ENCODE results near the gene PLOD2.

Gene PLOD2

DNA sequence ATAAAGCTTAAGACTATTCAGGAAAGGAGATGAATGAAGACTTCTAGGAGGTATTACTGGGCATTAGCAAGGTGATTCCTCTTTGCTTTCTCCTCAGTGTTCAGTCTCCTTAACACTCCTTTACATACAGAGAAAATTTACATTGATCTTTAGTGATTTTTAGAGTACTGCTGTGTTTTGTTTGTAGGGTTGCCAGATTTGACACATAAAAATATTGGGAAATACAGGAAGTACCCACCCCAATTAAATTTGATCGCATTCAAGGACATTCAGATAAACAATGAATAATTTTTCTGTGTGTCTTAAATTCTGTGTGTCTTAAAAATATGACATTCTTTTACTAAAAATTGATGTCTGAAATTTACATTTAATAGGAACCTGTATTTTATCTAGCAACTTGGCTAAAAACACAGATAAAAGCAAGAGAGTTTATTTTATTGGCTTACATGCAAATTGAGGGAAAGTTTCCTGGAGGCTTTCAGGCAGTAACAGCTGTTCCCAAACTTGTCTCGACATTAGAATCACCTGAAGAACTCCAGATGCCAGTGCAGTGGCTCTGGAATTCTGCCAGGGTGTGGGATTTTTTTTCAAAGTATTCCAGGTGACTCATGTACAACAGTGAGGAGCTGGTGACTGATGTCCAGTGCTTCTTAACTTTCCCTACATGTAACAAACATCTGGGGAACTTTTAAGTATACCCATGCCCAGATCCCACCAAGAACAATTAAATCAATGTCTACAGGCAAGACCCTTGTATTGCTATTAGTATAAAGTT, 23.4 kb upstream of the PLOD2 start:
- Histone ChIP-seq H3K36me3 (ENCODE audit: control insufficient read depth in 1 of 2, insufficient read depth in 2 of 2, low read length in 2 of 2) (no peaks in the 10 kb centered on the region), H3K4me1 (ENCODE audit: control insufficient read depth in 1 of 2, insufficient read depth in 2 of 2, low read length in 2 of 2) (no peaks in the 10 kb centered on the region), H3K4me3 (ENCODE audit: low read depth in 1 of 2, low read length in 2 of 2) (no peak overlapping the region), H3K9me3 (ENCODE audit: control insufficient read depth in 1 of 2, low read length in 2 of 2) (no peaks in the 10 kb centered on the region), H3K27ac (ENCODE audit: low read length) (no peak overlapping the region), H3K27me3 (ENCODE audit: low read depth, low read length) (no peaks in the 10 kb centered on the region)

DNA sequence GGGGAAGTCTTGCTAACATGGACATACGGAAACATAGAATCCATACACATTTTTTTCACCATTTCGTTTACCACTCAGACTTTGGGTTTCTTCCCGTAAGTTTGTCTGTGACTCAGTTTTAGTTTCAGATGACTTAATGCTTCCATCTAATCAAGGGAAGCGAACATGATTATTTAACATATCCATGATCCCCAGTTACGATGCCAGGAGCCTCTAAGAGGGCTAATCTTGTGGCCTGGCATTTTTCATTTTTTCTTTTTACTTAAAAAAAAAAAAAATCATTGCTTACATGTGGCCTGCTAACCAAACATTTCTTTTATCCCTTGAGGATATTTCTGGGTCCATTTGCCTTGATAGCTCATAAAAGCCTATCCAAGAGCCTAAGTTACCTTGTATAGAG, 20.2 kb upstream of the PLOD2 start:
- H3K27me3 ChIP-seq (ENCODE audit: low read depth, low read length), result no peaks in the 10 kb centered on the region
- no peaks in the 10 kb centered on the region for H3K9me3 ChIP-seq (ENCODE audit: control insufficient read depth in 1 of 2, low read length in 2 of 2)
- no peak overlapping the region for H3K4me3 ChIP-seq (ENCODE audit: low read depth in 1 of 2, low read length in 2 of 2)
- H3K36me3 ChIP-seq (ENCODE audit: control insufficient read depth in 1 of 2, insufficient read depth in 2 of 2, low read length in 2 of 2), result no peaks in the 10 kb centered on the region
- no peak overlapping the region for H3K27ac ChIP-seq (ENCODE audit: low read length)
- H3K4me1 ChIP-seq (ENCODE audit: control insufficient read depth in 1 of 2, insufficient read depth in 2 of 2, low read length in 2 of 2), result peaks cover 0 to 12% of the 10 kb centered on the region in 2 donors

DNA sequence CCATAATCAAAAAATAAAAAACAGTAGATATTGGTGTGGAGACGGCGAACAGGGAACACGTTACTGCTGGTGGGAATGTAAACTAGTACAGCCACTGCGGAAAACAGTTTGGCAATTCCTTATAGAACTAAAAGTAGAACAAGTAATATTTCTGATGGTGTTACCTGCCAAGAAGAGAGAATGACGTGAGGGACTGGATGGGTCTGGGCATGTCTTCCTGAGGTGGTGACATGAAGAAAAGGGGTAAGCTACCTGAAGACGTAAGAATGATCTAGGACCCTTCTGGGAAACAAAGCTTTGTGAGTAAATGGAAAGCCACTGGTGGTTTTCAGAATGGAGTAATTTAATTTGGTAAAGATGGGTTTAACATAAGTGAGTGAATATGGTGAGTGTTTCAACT, 19.4 kb upstream of the PLOD2 start:
- Histone ChIP-seq H3K4me1 (ENCODE audit: control insufficient read depth in 1 of 2, insufficient read depth in 2 of 2, low read length in 2 of 2) (peaks cover 0 to 12% of the 10 kb centered on the region in 2 donors), H3K27me3 (ENCODE audit: low read depth, low read length) (no peaks in the 10 kb centered on the region), H3K9me3 (ENCODE audit: control insufficient read depth in 1 of 2, low read length in 2 of 2) (no peaks in the 10 kb centered on the region), H3K27ac (ENCODE audit: low read length) (no peak overlapping the region), H3K36me3 (ENCODE audit: control insufficient read depth in 1 of 2, insufficient read depth in 2 of 2, low read length in 2 of 2) (no peaks in the 10 kb centered on the region), H3K4me3 (ENCODE audit: low read depth in 1 of 2, low read length in 2 of 2) (no peak overlapping the region)

DNA sequence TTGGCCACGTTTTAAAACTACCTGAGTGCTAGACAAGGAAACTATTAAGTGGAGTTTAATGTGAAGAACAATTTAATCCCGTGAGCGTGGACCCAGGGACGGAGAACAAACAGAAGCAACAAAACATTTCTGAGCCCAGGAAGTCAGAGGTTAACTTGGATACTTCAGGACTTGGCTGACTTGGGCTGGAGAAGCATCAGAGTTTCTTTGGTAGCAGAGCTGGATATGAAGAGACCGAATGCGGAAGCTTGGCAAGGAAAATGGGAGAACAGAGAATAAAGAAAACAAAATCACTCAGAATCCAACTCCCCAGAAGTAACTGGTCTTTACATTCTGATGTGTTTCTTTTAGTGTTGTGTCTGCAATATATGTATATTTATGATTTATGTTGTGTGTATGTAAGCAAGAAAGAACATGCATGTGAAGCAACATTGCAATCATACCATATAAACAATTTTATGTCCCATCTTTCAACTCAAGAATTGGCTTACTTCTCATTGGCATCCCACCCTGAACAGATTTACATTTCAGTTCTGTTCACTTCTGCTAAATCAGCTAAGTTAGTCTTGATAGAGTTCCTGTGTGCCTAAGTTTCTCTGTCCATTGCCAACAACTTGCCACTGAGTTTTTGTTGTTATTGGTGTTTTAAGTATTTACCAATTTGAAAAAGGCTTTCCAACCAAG, 17.2 kb upstream of the PLOD2 start:
- H3K4me3 ChIP-seq (ENCODE audit: low read depth in 1 of 2, low read length in 2 of 2), result no peak overlapping the region
- no peaks in the 10 kb centered on the region for H3K27me3 ChIP-seq (ENCODE audit: low read depth, low read length)
- peaks cover 0 to 12% of the 10 kb centered on the region in 2 donors for H3K4me1 ChIP-seq (ENCODE audit: control insufficient read depth in 1 of 2, insufficient read depth in 2 of 2, low read length in 2 of 2)
- H3K36me3 ChIP-seq (ENCODE audit: control insufficient read depth in 1 of 2, insufficient read depth in 2 of 2, low read length in 2 of 2), result no peaks in the 10 kb centered on the region
- no peaks in the 10 kb centered on the region for H3K9me3 ChIP-seq (ENCODE audit: control insufficient read depth in 1 of 2, low read length in 2 of 2)
- H3K27ac ChIP-seq (ENCODE audit: low read length), result no peak overlapping the region

DNA sequence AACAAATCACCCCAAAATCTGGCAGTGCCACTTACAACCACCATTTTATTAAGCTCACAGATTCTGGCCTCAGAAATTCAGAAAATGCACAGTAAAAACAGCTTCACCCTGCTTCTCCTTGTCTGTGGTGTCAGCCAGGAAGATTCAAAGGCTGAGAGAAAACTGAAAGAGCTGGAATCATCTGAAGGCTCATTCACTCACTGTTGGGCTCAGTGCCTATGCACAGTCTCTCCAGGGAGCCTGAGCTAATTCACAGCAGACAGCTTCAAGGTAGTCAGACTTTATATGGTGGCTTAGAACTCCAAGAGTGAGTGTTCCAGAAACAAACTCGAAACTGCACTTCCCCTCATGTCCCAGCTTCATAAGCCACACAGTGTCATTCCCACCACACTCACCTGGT, 16.5 kb upstream of the PLOD2 start:
- H3K4me3 ChIP-seq (ENCODE audit: low read depth in 1 of 2, low read length in 2 of 2), result no peak overlapping the region
- no peak overlapping the region for H3K27ac ChIP-seq (ENCODE audit: low read length)
- H3K9me3 ChIP-seq (ENCODE audit: control insufficient read depth in 1 of 2, low read length in 2 of 2), result no peaks in the 10 kb centered on the region

DNA sequence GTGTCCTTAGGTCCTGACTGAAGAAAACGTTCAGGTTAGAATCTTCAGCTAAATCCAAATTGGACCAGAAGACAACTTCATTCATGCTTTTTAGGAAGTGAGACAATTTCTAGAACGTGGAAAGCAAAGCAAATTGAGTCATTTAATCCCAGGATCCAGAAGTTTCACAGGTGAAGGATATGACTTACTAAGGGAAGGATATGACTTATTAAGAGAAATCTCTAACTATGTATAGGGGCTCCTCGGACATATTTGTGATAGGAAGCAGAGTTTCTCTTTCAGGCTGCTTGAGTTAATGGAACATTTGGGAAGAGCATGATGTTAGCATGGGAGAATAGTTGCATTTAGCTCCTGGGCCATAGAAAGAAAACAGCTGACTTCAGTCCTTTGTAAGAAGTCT, 16.1 kb upstream of the PLOD2 start:
- Histone ChIP-seq H3K27me3 (ENCODE audit: low read depth, low read length) (no peaks in the 10 kb centered on the region), H3K9me3 (ENCODE audit: control insufficient read depth in 1 of 2, low read length in 2 of 2) (no peaks in the 10 kb centered on the region), H3K4me3 (ENCODE audit: low read depth in 1 of 2, low read length in 2 of 2) (no peak overlapping the region), H3K36me3 (ENCODE audit: control insufficient read depth in 1 of 2, insufficient read depth in 2 of 2, low read length in 2 of 2) (no peaks in the 10 kb centered on the region), H3K4me1 (ENCODE audit: control insufficient read depth in 1 of 2, insufficient read depth in 2 of 2, low read length in 2 of 2) (peaks cover 0 to 12% of the 10 kb centered on the region in 2 donors), H3K27ac (ENCODE audit: low read length) (no peak overlapping the region)

More for the DNA sequence above, 16.5 kb upstream of the PLOD2 start:
- no peaks in the 10 kb centered on the region for H3K27me3 ChIP-seq (ENCODE audit: low read depth, low read length)
- no peaks in the 10 kb centered on the region for H3K36me3 ChIP-seq (ENCODE audit: control insufficient read depth in 1 of 2, insufficient read depth in 2 of 2, low read length in 2 of 2)
- peaks cover 0 to 12% of the 10 kb centered on the region in 2 donors for H3K4me1 ChIP-seq (ENCODE audit: control insufficient read depth in 1 of 2, insufficient read depth in 2 of 2, low read length in 2 of 2)

DNA sequence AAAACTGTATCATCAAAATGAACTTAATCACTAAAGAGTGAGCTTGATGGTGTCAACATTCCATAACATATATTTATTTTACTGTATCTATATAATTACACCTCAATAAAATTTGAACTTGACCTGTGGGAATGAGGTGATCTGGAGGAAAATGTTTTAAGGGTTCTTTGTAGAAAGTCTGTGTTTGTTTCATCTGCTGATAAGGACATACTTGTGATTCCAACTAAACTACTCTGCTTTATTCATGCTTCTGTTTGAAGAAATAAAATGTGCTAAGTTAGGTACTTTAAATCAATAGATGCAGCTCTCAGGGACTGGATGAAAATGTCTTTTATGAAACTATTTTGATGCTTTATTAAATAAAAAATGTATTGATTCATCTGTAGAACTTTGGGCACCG, 11.6 kb upstream of the PLOD2 start:
- no peaks in the 10 kb centered on the region for H3K4me1 ChIP-seq (ENCODE audit: control insufficient read depth in 1 of 2, insufficient read depth in 2 of 2, low read length in 2 of 2)
- no peaks in the 10 kb centered on the region for H3K9me3 ChIP-seq (ENCODE audit: control insufficient read depth in 1 of 2, low read length in 2 of 2)
- no peak overlapping the region for H3K27ac ChIP-seq (ENCODE audit: low read length)
- H3K4me3 ChIP-seq (ENCODE audit: low read depth in 1 of 2, low read length in 2 of 2), result no peak overlapping the region
- H3K27me3 ChIP-seq (ENCODE audit: low read depth, low read length), result no peaks in the 10 kb centered on the region
- H3K36me3 ChIP-seq (ENCODE audit: control insufficient read depth in 1 of 2, insufficient read depth in 2 of 2, low read length in 2 of 2), result no peaks in the 10 kb centered on the region

DNA sequence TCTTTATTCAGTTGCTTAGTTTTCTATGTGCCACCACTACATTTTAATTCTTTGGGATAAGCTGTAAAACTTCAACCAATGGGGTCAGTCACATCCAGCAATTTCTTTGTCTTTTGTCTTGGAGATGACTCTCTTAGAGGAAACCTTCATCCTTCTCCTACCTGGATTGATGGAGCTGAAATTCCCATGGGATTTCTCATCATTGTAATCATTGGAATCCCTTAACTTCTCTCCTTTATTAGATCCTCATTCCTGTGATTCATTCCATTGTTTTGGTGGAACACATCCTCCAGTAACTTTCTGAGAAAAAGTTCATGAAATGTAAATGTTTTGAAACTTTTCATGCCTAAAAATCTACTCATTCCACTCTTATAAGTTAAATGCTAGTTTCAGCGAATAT, 9.6 kb upstream of the PLOD2 start:
- H3K27me3 ChIP-seq (ENCODE audit: low read depth, low read length), result no peaks in the 10 kb centered on the region
- H3K4me1 ChIP-seq (ENCODE audit: control insufficient read depth in 1 of 2, insufficient read depth in 2 of 2, low read length in 2 of 2), result peaks cover 0 to 9% of the 10 kb centered on the region in 2 donors
- no peak overlapping the region for H3K4me3 ChIP-seq (ENCODE audit: low read depth in 1 of 2, low read length in 2 of 2)
- H3K27ac ChIP-seq (ENCODE audit: low read length), result no peak overlapping the region
- H3K36me3 ChIP-seq (ENCODE audit: control insufficient read depth in 1 of 2, insufficient read depth in 2 of 2, low read length in 2 of 2), result no peaks in the 10 kb centered on the region
- H3K9me3 ChIP-seq (ENCODE audit: control insufficient read depth in 1 of 2, low read length in 2 of 2), result no peaks in the 10 kb centered on the region

DNA sequence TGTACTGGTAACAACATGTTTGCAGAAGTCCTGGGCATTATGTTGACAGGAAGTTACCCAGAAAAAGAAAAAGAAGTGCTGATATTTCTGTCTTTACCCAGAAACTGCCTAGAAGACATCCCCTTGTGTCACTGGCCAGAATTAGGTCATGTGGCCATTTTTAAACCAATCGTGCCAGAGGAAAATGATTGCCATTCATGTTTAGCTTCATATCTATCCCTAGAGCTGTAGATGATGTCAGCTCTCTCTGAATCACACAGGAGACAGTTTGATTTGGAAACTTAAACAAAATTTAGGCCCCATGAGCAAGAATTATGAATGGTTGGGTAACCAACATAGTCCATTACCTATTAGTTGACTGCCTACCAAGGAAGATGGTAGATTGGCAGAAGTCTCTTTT, 8.9 kb upstream of the PLOD2 start:
- H3K36me3 ChIP-seq (ENCODE audit: control insufficient read depth in 1 of 2, insufficient read depth in 2 of 2, low read length in 2 of 2), result no peaks in the 10 kb centered on the region
- no peaks in the 10 kb centered on the region for H3K27me3 ChIP-seq (ENCODE audit: low read depth, low read length)
- peaks cover 0 to 9% of the 10 kb centered on the region in 2 donors for H3K4me1 ChIP-seq (ENCODE audit: control insufficient read depth in 1 of 2, insufficient read depth in 2 of 2, low read length in 2 of 2)
- no peaks in the 10 kb centered on the region for H3K9me3 ChIP-seq (ENCODE audit: control insufficient read depth in 1 of 2, low read length in 2 of 2)
- H3K4me3 ChIP-seq (ENCODE audit: low read depth in 1 of 2, low read length in 2 of 2), result no peak overlapping the region
- no peak overlapping the region for H3K27ac ChIP-seq (ENCODE audit: low read length)

DNA sequence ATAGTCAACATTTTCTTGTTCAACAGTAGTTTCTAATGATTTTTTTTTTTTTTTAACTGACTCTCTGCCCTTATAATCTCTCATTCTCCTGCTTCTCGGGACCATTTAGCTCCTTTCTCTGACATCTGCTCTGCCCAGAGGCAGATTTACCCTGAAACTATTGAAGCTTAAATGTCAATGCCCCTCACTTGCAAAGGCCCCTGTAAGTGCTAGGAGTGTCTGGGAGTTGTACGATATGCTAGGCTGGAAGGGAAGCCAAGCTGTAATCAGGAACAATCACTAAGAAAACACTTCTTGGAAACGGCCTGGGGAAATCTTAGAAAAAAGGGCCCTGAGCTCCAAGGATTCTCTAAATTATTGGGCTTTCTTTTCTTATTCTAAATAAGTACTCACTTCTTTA, 5.8 kb upstream of the PLOD2 start:
- no peaks in the 10 kb centered on the region for H3K36me3 ChIP-seq (ENCODE audit: control insufficient read depth in 1 of 2, insufficient read depth in 2 of 2, low read length in 2 of 2)
- H3K4me3 ChIP-seq (ENCODE audit: low read depth in 1 of 2, low read length in 2 of 2), result no peak overlapping the region
- H3K27ac ChIP-seq (ENCODE audit: low read length), result no peak overlapping the region
- H3K27me3 ChIP-seq (ENCODE audit: low read depth, low read length), result no peaks in the 10 kb centered on the region
- peaks cover 0 to 9% of the 10 kb centered on the region in 2 donors for H3K4me1 ChIP-seq (ENCODE audit: control insufficient read depth in 1 of 2, insufficient read depth in 2 of 2, low read length in 2 of 2)
- H3K9me3 ChIP-seq (ENCODE audit: control insufficient read depth in 1 of 2, low read length in 2 of 2), result no peaks in the 10 kb centered on the region

DNA sequence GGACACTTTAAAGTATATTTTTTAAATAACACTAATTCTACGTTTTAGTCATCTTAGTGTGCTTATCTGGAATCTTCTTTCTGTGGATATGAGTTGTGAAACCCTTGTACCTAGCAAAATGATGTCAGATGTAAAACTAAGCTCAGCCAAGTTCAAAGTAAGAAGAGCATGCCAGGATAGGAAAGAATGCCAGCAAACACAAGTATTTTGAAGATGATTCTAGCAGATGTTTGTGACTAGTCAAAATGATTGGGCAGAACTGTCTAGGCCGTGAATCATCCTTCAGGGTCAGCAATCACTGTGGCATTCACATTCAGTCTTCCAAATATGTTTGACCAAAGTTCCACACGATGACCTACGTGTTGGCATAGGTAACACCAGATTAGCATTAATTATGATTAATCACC, 5.4 kb upstream of the PLOD2 start:
- Histone ChIP-seq H3K36me3 (ENCODE audit: control insufficient read depth in 1 of 2, insufficient read depth in 2 of 2, low read length in 2 of 2) (no peaks in the 10 kb centered on the region), H3K27ac (ENCODE audit: low read length) (no peak overlapping the region), H3K4me3 (ENCODE audit: low read depth in 1 of 2, low read length in 2 of 2) (no peak overlapping the region), H3K4me1 (ENCODE audit: control insufficient read depth in 1 of 2, insufficient read depth in 2 of 2, low read length in 2 of 2) (peaks cover 0 to 9% of the 10 kb centered on the region in 2 donors), H3K27me3 (ENCODE audit: low read depth, low read length) (no peaks in the 10 kb centered on the region), H3K9me3 (ENCODE audit: control insufficient read depth in 1 of 2, low read length in 2 of 2) (no peaks in the 10 kb centered on the region)
